AG04450 (cell line): ENCODE results near the gene TRIM66. TPM values are rescaled to one million over a fixed set of nuclear protein-coding genes. Genes with fewer than 3 reads are reported as not detected.

Source experiments
- CTCF ChIA-PET: fragments of 300-600, 350-600 bp; formaldehyde crosslinking; extraction: SDS; loops from one replicate; lab custom pipeline; 2022; ENCODE audit warnings: antibody characterized with exemption, inconsistent platforms; lab: Charles Lee
- POLR2A ChIA-PET: fragments of 350-600 bp; formaldehyde crosslinking; extraction: SDS; loops from one replicate; lab custom pipeline; 2021; ENCODE audit warnings: antibody characterized with exemption, inconsistent platforms; lab: Yijun Ruan, JAX
- DNase-seq: peaks from one replicate; pipeline ENCODE4 v3.0.0-alpha.2; 2011; ENCODE audit warnings: low read depth, low spot score
- H3K27ac ChIP-seq: one replicate; pipeline ENCODE4 v1.5.1; 2012; ENCODE audit warnings: low read depth, low read length, control low read depth
- H3K27me3 ChIP-seq: one replicate; pipeline ENCODE4 v1.6.0; 2012; ENCODE audit warnings: low read length; ENCODE audit not compliant: control insufficient read depth, insufficient read depth
- H3K4me3 ChIP-seq: 2 replicates; pipeline ENCODE4 v1.5.1; 2011; ENCODE audit warnings: mild to moderate bottlenecking, low read depth, low read length, control low read depth
- H3K9me3 ChIP-seq: 2 replicates; pipeline ENCODE4 v1.5.1; 2012; ENCODE audit warnings: low read length; ENCODE audit not compliant: control insufficient read depth, insufficient read depth
- CTCF ChIP-seq: IDR thresholded peaks from 2 replicates; pipeline ENCODE4 v1.5.1; 2011; ENCODE audit warnings: low read depth, low read length, control low read depth, inconsistent platforms
- polyA plus RNA-seq: library from polyadenylated mRNA; depleted of rRNA; stranded (reverse); fragments of >200 nt; gene quantifications from 2 replicates; pipeline ENCODE4 v1.2.3, GENCODE V29; 2011

The TRIM66 gene
- polyA plus RNA-seq, 1 experiment, result 6.3 TPM

DNA sequence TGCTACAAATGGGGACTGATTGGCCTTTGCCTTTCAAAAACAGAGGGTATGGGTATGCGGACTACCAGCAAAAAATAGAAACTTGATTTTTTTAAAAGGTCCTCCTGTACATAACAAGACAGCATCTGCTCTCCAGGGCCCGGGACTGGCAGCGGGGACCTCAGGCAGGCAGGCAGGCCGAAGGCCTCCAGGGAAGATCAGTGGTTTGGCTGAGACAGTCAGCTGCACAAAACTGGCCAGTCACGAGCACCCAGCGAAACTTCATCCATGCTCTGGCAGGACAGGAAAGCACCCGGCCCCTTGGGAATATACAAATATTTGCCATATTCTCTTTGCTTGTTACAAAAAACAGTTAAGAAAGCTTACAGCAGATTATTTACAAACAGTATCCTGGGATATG, 11.1 kb upstream of the TRIM66 start:
- Histone ChIP-seq H3K9me3 (no peaks in the 10 kb centered on the region; the same call in 1 of the 2 replicates), H3K27ac (no peak overlapping the region), H3K4me3 (no peak overlapping the region), H3K27me3 (no peaks in the 10 kb centered on the region)
- CTCF ChIA-PET, result interaction anchor here (1.0 kb wide), 1 partner anchor 814 kb away, joined by 3 read pairs; no protein-coding TSS in a partner anchor
- POLR2A ChIA-PET, result no interaction called here
- no peak for TF ChIP-seq CTCF
- no peak for DNase-seq

- H3K27ac ChIP-seq, result no peak overlapping the region
- DNase-seq, result no peak
- TF ChIP-seq CTCF, result no peak
- H3K4me3 ChIP-seq, result no peak overlapping the region
- ChIA-PET POLR2A (no interaction called here), CTCF (no interaction called here)
- no peaks in the 10 kb centered on the region for H3K27me3 ChIP-seq
- H3K9me3 ChIP-seq, result no peaks in the 10 kb centered on the region; the same call in 1 of the 2 replicates
Measured at GRCh38 chr11:8693010-8693551, 10.6 kb upstream of the TRIM66 start.

- no peaks in the 10 kb centered on the region; the same call in 1 of the 2 replicates for H3K9me3 ChIP-seq
- CTCF ChIA-PET, result no interaction called here
- no peak overlapping the region for H3K4me3 ChIP-seq
- no peak overlapping the region for H3K27ac ChIP-seq
- DNase-seq, result no peak
- H3K27me3 ChIP-seq, result no peaks in the 10 kb centered on the region
- POLR2A ChIA-PET, result no interaction called here
- TF ChIP-seq CTCF, result no peak
Measured at GRCh38 chr11:8692417-8692816, 10.0 kb upstream of the TRIM66 start.

DNA sequence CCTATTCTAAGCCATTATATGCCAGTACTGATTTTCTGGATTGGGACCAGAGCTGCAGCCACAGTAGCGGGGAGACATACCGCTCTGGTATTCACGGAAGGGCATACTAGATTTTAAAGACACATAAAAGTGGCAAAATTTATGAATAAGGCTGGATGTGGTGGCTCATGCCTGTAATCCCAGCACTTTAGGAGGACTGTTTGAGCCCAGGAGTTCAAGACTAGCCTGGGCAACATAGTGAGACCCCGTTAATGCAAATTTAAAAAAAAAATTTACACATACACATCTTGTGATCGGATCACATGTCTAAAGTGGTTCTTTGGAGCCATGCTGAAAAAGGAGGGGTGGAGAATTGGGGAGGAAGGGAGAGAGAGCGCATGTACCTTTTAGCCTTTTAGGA, 9.1 kb upstream of the TRIM66 start:
- H3K9me3 ChIP-seq, result no peaks in the 10 kb centered on the region; the same call in 1 of the 2 replicates
- H3K27me3 ChIP-seq, result no peaks in the 10 kb centered on the region
- POLR2A ChIA-PET, result no interaction called here
- CTCF ChIA-PET, result no interaction called here
- TF ChIP-seq CTCF, result no peak
- no peak overlapping the region for H3K27ac ChIP-seq
- DNase-seq, result no peak
- H3K4me3 ChIP-seq, result no peak overlapping the region
